ENCODE measurements around the gene RPL10A. TPM values are rescaled to one million over a fixed set of nuclear protein-coding genes. Genes with fewer than 3 reads are reported as not detected.

Gene RPL10A
- total RNA-seq, 2 experiments from 2014 or later = 1,581 to 2,643 TPM

GRCh38 chr6:35475573-35475972 is 7.4 kb downstream of the RPL10A start:
- POLR2A ChIA-PET = interaction anchor here (1.1 kb wide), 1 partner anchor 23 kb away, joined by 3 read pairs; the partner anchor contains the start of gene FANCE
- H3K9me2 ChIP-seq (ENCODE audit: insufficient read depth, low read length) = no peaks in the 10 kb centered on the region
- no peak for TF ChIP-seq EZH2phosphoT487 (IDR thresholded peaks at IDR 0.05; ENCODE audit: borderline replicate concordance, low read depth, low read length)
- TF ChIP-seq, protein P1, sequence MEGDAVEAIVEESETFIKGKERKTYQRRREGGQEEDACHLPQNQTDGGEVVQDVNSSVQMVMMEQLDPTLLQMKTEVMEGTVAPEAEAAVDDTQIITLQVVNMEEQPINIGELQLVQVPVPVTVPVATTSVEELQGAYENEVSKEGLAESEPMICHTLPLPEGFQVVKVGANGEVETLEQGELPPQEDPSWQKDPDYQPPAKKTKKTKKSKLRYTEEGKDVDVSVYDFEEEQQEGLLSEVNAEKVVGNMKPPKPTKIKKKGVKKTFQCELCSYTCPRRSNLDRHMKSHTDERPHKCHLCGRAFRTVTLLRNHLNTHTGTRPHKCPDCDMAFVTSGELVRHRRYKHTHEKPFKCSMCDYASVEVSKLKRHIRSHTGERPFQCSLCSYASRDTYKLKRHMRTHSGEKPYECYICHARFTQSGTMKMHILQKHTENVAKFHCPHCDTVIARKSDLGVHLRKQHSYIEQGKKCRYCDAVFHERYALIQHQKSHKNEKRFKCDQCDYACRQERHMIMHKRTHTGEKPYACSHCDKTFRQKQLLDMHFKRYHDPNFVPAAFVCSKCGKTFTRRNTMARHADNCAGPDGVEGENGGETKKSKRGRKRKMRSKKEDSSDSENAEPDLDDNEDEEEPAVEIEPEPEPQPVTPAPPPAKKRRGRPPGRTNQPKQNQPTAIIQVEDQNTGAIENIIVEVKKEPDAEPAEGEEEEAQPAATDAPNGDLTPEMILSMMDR (conservative IDR thresholded peaks at IDR 0.05; ENCODE audit: low read length) = no peak
- DNase-seq (ENCODE audit: low spot score) = no peak
- H3K4me3 ChIP-seq (ENCODE audit: low read depth, low read length, poor library complexity, severe bottlenecking) = no peak overlapping the region
- no peak overlapping the region for H2AFZ ChIP-seq (ENCODE audit: low read length)
- H3K79me2 ChIP-seq (ENCODE audit: insufficient read depth, low read depth, low read length) = peaks cover 8% of the 10 kb centered on the region; the same call in 1 of the 2 replicates
- H3K36me3 ChIP-seq (ENCODE audit: insufficient read depth, low read length) = peaks cover 38% of the 10 kb centered on the region
- peaks cover 12% of the 10 kb centered on the region for H4K20me1 ChIP-seq (ENCODE audit: insufficient read depth, low read length)
- CTCF ChIA-PET (ENCODE audit: unreplicated experiment) = no interaction called here
- BruUV-seq (replicated peaks) = no TSS peak
- no peak overlapping the region for H3K27ac ChIP-seq (ENCODE audit: low read depth, low read length, poor library complexity, severe bottlenecking)
- no peak overlapping the region for H3K4me2 ChIP-seq (ENCODE audit: low read length)
- H3K9me3 ChIP-seq (ENCODE audit: low read length) = no peaks in the 10 kb centered on the region
- H3K4me1 ChIP-seq (ENCODE audit: insufficient read depth, low read length, poor library complexity, severe bottlenecking) = peaks cover 22% of the 10 kb centered on the region
- intact Hi-C loops (cut with micrococcal nuclease; ENCODE audit: unreplicated experiment) = no loop called here

- Histone ChIP-seq H3K9me2 (ENCODE audit: insufficient read depth, low read length) (no peaks in the 10 kb centered on the region), H3K27ac (ENCODE audit: low read depth, low read length, poor library complexity, severe bottlenecking) (no peak overlapping the region), H3K4me1 (ENCODE audit: insufficient read depth, low read length, poor library complexity, severe bottlenecking) (peaks cover 17% of the 10 kb centered on the region), H2AFZ (ENCODE audit: low read length) (no peak overlapping the region), H3K4me2 (ENCODE audit: low read length) (no peak overlapping the region), H3K79me2 (ENCODE audit: insufficient read depth, low read depth, low read length) (peaks cover 3% of the 10 kb centered on the region; the same call in 1 of the 2 replicates), H3K36me3 (ENCODE audit: insufficient read depth, low read length) (peaks cover 34% of the 10 kb centered on the region), H3K9me3 (ENCODE audit: low read length) (no peaks in the 10 kb centered on the region), H4K20me1 (ENCODE audit: insufficient read depth, low read length) (peaks cover 8% of the 10 kb centered on the region), H3K4me3 (ENCODE audit: low read depth, low read length, poor library complexity, severe bottlenecking) (no peak overlapping the region)
- BruUV-seq (replicated peaks) = no TSS peak
- ChIA-PET POLR2A (interaction anchor here (0.6 to 1.1 kb wide), 2 partner anchors 24 to 36 kb away, joined by 3 read pairs; partner anchors contain the start of gene FANCE), CTCF (ENCODE audit: unreplicated experiment) (no interaction called here)
- TF ChIP-seq, protein P1 (conservative IDR thresholded peaks at IDR 0.05; ENCODE audit: low read length) = no peak
- TF ChIP-seq EZH2phosphoT487 (IDR thresholded peaks at IDR 0.05; ENCODE audit: borderline replicate concordance, low read depth, low read length) = no peak
- DNase-seq (ENCODE audit: low spot score) = no peak
- intact Hi-C loops (cut with micrococcal nuclease; ENCODE audit: unreplicated experiment) = no loop called here
These were observed 7.8 kb downstream of the RPL10A start for GRCh38 chr6:35476004-35476403.

GRCh38 chr6:35477028-35477427 is 8.8 kb downstream of the RPL10A start:
- Histone ChIP-seq H4K20me1 (ENCODE audit: insufficient read depth, low read length) (peaks cover 6% of the 10 kb centered on the region; the same call in 1 of the 2 replicates), H3K4me2 (ENCODE audit: low read length) (no peak overlapping the region), H3K4me1 (ENCODE audit: insufficient read depth, low read length, poor library complexity, severe bottlenecking) (peaks cover 7% of the 10 kb centered on the region), H3K9me2 (ENCODE audit: insufficient read depth, low read length) (no peaks in the 10 kb centered on the region), H3K79me2 (ENCODE audit: insufficient read depth, low read depth, low read length) (no peaks in the 10 kb centered on the region; the same call in 1 of the 2 replicates), H2AFZ (ENCODE audit: low read length) (no peak overlapping the region), H3K9me3 (ENCODE audit: low read length) (no peaks in the 10 kb centered on the region), H3K36me3 (ENCODE audit: insufficient read depth, low read length) (peaks cover 23% of the 10 kb centered on the region), H3K4me3 (ENCODE audit: low read depth, low read length, poor library complexity, severe bottlenecking) (no peak overlapping the region), H3K27ac (ENCODE audit: low read depth, low read length, poor library complexity, severe bottlenecking) (no peak overlapping the region)
- no peak for TF ChIP-seq EZH2phosphoT487 (IDR thresholded peaks at IDR 0.05; ENCODE audit: borderline replicate concordance, low read depth, low read length)
- TF ChIP-seq, protein P1 (conservative IDR thresholded peaks at IDR 0.05; ENCODE audit: low read length) = no peak
- ChIA-PET POLR2A (interaction anchor here (0.7 to 1.1 kb wide), 2 partner anchors 21 to 120 kb away, joined by 3 to 4 read pairs; no protein-coding TSS in a partner anchor), CTCF (ENCODE audit: unreplicated experiment) (interaction anchor here (0.6 kb wide), 1 partner anchor 76 kb away, joined by 8 read pairs; no protein-coding TSS in a partner anchor)
- DNase-seq (ENCODE audit: low spot score) = no peak
- BruUV-seq (replicated peaks) = no TSS peak
- intact Hi-C loops (cut with micrococcal nuclease; ENCODE audit: unreplicated experiment) = no loop called here
